Adrenal gland (tissue), 5 donors: ENCODE measurements around the gene LRBA.

ENCODE experiments used
- CTCF ChIP-seq, 6 experiments: fragments of 450-650 bp in 4 of 6; fragments of 200-600 bp in 2 of 6; sonication (generic) in 1 of 6; IDR thresholded peaks; 1 replicate in 5 of 6; 2 replicates in 1 of 6; pipeline versions ENCODE4 v1.5.1 to v1.8.0; 2016 to 2021; ENCODE audit warnings: antibody characterized with exemption in 6 of 6, mild to moderate bottlenecking in 2 of 6, moderate library complexity in 1 of 6
- POLR2A ChIP-seq, 2 donors: fragments of 450-650 bp; IDR thresholded peaks; one replicate each; pipeline ENCODE4 v1.6.1; 2017; ENCODE audit warnings: antibody characterized with exemption in 2 of 2, mild to moderate bottlenecking in 2 of 2, moderate library complexity in 1 of 2
- donor health status: DM: no; HTN: no; CAD: no.

GRCh38 chr4:150262611-150263010, 752.5 kb downstream of the LRBA start:
- TF ChIP-seq CTCF (IDR thresholded peaks at IDR 0.05) = no peak
- no peak for TF ChIP-seq POLR2A (IDR thresholded peaks at IDR 0.05)
